Mammary epithelial cell (primary cell): Measurements from ENCODE around the gene SEC22A.

Experiments used
- EZH2 ChIP-seq: IDR thresholded peaks from 2 replicates; pipeline ENCODE4 v1.6.1; 2012; ENCODE audit warnings: low read length, inconsistent platforms, borderline replicate concordance
- TF ChIP-seq, protein P1 (sequence below), 2 donors: IDR thresholded peaks in 1 of 2; conservative IDR thresholded peaks in 1 of 2; 2 replicates each; pipeline ENCODE4 v1.5.1; 2011 to 2012; ENCODE audit warnings: inconsistent platforms in 2 of 2, low read length in 2 of 2, mild to moderate bottlenecking in 2 of 2, control low read depth in 1 of 2, low read depth in 1 of 2; ENCODE audit not compliant: insufficient read depth in 1 of 2; ENCODE audit errors: extremely low read depth in 1 of 2

DNA sequence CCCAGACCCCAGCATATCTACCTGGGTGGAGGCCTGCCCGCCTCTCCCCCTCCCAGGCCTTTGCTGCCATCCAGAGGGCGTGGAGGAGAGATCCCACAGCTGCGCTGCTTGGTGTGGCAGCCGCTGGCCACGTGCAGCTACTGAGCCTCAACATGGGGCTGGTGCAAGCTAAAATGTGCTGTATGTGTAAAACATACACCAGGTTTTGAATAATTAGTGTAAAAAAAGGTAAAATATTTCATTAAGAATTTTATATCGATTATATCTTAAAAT lies 95.8 kb downstream of the SEC22A start:
- TF ChIP-seq, protein P1, sequence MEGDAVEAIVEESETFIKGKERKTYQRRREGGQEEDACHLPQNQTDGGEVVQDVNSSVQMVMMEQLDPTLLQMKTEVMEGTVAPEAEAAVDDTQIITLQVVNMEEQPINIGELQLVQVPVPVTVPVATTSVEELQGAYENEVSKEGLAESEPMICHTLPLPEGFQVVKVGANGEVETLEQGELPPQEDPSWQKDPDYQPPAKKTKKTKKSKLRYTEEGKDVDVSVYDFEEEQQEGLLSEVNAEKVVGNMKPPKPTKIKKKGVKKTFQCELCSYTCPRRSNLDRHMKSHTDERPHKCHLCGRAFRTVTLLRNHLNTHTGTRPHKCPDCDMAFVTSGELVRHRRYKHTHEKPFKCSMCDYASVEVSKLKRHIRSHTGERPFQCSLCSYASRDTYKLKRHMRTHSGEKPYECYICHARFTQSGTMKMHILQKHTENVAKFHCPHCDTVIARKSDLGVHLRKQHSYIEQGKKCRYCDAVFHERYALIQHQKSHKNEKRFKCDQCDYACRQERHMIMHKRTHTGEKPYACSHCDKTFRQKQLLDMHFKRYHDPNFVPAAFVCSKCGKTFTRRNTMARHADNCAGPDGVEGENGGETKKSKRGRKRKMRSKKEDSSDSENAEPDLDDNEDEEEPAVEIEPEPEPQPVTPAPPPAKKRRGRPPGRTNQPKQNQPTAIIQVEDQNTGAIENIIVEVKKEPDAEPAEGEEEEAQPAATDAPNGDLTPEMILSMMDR (conservative IDR thresholded peaks at IDR 0.05 in 1 of 2, IDR thresholded peaks at IDR 0.05 in 1 of 2; ENCODE audit: extremely low read depth in 1 of 2, insufficient read depth in 1 of 2, low read depth in 1 of 2, low read length in 2 of 2), result peak in 1 of 2 donors; percentile 4
- no peak for TF ChIP-seq EZH2
